ENCODE measurements around the gene DAB2IP.

The DAB2IP gene

DNA sequence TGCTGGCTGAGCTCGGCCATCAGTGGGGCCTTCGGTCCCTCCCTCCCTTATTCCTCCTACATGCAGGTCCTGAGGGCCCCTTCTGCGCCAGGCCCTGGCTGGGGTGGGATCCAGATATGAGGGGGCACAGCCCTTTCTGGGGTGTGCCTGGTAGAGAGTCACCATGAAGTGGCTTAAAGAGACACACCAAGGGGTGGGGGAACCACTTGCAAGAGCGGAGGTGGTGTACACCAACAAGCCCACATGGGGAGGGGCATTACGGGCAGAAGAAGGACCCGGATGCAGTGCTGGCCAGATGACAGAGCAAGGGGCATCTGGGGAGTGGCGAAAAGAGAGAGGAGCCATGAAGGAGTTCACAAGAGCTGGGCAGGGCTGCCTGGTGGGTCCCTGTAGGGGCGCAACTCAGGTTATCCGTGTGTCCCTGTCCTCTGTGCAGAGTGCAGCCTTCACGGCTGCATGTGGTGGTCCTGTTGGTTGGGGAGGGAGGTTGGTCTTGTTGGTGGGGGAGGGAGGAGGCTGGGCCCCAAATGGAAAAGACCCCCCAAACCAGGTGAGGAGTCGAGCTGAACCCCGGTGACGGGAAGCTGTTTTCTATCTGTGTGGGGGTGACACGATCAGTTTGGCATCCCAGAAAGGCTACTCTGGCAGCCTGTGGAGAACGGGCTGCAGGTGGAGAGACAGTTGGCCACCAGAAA, 158.1 kb downstream of the DAB2IP start:
- TF ChIP-seq, protein P1, sequence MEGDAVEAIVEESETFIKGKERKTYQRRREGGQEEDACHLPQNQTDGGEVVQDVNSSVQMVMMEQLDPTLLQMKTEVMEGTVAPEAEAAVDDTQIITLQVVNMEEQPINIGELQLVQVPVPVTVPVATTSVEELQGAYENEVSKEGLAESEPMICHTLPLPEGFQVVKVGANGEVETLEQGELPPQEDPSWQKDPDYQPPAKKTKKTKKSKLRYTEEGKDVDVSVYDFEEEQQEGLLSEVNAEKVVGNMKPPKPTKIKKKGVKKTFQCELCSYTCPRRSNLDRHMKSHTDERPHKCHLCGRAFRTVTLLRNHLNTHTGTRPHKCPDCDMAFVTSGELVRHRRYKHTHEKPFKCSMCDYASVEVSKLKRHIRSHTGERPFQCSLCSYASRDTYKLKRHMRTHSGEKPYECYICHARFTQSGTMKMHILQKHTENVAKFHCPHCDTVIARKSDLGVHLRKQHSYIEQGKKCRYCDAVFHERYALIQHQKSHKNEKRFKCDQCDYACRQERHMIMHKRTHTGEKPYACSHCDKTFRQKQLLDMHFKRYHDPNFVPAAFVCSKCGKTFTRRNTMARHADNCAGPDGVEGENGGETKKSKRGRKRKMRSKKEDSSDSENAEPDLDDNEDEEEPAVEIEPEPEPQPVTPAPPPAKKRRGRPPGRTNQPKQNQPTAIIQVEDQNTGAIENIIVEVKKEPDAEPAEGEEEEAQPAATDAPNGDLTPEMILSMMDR (IDR thresholded peaks at IDR 0.05): no peak

DNA sequence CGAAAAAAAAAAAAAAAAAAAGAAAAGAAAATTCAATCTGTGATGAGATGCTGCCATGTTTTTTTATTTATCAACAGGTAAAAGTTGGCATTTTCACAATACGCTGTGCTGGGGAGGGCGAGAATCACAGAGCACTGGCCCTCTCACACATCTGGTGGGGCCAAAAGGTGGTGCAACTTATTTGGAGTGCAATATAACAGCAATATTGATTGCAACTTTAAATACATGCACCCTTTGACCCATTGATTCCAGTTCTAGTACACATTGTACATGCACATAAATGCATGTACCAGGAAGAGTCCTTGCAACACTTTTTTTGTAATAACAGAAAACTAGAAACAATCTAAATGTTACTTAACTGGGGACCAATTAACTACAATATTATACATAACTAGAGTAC, 159.1 kb downstream of the DAB2IP start:
- TF ChIP-seq, protein P1 (IDR thresholded peaks at IDR 0.05): no peak

DNA sequence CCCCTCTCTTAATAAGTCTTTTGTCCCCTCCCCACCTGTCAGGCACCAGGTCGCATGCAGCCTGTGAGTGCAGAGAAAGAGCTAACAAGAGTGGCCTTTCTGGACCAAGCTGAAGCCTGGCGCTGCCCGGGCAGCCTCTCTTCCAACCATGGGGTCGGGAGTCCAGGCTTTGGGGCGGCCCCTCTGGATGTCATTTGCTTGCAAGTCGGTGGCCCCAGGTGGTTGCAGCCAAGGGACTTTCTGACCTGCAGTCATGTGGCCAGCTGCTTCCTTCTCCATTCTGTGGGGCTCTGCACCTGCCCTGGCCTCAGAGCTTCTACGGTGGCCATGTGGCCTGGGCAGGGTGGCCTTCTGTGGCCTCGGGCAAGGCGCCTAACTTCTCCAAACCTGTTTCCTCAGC, 159.7 kb downstream of the DAB2IP start:
- TF ChIP-seq, protein P1 (IDR thresholded peaks at IDR 0.05): no peak

DNA sequence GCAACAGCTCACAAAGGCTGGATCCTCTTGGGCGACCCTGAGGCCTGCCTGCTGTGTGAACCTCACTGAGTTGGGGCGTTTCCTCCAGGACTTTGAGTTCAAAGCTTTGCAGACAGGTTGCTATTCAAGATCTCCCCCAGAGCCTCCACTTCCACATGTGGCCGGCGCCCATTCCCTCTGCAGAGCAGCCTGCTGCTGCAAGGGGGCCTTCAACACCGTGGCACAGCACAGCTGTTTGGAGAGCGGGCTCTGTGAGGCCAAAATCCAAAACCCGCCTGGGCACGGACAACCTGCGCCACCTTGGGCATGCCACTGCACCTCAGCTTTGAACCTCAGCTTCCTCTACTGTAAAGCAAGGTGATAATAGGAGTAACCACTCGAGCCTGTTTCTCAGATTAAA, 160.3 kb downstream of the DAB2IP start:
- TF ChIP-seq, protein P1 (IDR thresholded peaks at IDR 0.05): no peak

DNA sequence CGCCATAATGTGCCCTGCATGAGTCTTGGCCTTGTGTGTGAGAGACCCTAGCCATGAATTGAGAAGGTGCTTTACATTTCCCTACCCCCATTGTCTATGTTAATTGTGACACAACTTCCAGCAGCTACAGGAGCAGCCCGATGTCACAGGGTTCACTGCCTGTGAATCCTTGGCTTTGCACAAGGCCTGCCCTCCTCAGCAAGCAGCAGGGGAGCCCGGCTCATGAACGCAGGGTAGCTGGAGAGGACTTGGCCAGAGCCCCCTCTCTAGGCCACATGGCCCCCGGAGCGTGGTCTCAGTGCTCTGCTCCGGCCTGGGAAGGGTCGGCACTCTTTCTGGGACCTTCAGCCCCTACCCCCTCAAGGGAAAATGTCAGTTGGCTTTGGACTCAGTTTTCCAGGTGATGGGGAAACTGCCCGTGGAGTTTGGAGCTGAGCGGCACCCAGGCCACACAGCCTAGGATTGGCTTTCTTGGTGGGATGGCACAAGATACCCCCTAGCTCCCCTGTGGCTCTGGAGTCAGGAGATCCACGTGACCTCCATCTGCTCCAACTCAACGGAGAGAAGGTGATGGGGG, 160.8 kb downstream of the DAB2IP start:
- TF ChIP-seq, protein P1 (IDR thresholded peaks at IDR 0.05): no peak

DNA sequence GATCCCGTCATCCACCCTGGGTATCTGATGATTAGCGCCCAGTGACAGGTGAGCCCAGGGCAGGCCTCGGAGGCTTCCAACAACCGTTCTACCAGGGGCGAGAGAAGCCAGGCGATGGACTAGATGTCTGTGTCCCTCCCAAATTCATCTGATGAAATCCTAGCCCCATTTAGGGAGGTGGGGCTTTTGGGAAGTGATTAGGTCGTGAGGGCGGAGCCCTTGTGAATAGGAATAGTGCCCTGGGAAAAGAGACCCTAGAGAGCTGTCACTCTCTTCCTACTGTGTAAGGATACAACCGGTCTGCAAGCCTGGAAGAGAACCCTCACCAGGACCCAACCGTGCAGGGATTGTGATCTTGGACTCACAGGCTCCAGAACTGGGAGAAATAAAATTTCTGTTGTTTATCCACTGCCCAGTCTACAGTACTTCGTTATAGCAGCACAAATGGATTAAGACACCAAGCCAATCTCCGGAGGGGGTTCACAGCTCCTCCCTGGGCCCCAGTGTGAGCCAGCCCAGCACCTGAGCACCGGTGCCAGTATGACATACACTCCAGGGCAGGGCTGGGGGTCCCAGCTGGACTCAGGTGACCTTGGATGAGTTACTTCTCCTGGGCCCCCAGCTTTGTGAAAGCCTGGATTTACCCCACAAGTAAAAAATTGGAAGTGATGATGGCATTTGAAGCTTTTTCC, 162.2 kb downstream of the DAB2IP start:
- TF ChIP-seq, protein P1 (IDR thresholded peaks at IDR 0.05): no peak

DNA sequence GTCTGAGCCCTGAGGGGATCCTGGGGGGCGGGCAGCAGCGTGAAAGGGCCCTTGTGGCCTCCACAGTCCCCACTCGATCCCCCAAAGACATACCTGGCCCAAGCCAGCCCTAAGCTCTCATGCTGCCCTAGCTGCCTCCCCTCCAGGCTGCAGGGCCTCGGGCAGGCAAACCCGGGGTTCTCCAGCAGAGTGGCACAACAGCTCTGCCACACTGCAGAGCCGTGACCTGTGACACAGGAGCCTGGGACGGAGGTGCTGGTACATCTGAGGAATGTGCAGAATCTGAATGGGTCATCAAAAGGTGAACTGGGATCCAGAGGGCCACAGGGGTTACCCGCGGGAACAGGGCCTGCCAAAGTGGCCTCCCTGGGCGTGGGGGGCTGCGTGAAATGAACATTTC, 163.2 kb downstream of the DAB2IP start:
- TF ChIP-seq, protein P1 (IDR thresholded peaks at IDR 0.05): no peak

Measured in LNCAP (cell line).